HG03097 (cell line): Measurements from ENCODE around the gene HCN3.

Source experiments
- ATAC-seq: cut with Tn5 transposase; IDR thresholded peaks from one replicate; pipeline ENCODE4 v1.9.1; 2021; ENCODE audit not compliant: unreplicated experiment, low FRiP score

HCN3 gene

DNA sequence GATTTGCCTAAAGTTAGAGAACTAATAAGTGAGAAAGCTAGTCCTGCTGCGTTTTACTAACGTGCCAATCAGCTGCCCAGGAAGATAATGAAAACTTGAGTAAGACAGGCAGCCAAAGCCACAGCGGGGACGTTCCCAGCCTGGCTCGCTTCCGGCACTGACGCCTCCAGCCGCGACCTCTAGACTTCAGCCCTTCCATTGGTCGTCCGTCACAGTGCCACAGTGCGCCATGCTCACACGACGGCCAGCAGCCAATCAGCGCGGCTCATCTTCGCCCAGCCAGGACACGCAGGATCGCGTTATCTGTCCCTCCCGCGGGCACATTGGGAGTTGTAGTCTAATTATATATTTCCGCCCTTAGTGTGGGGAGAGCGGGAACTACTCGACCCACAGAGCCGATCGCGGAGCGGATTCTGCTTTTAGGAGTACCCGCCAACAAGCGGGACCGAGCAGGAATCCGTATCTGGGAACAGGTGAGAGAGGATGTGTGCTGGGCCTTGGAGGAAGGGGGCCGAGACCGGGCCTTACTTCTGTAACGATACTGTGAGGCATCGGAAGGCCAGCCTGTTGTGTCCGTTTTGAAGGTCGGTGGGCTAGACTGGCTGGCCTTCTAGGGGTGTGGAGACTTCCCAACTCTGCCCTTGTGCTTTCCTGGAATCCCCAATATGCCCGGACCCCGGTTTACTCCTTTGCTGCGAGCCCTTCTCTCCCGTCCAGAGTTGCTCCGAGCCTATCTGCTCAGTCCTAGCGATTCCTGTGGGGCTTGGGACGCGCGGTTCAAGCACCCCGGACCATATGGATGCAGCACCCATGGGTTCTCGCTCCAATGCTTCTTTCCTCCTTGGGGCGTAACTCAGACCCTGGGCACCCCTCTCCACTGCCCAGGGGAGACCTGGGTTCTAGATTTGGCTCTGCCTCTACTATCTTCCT is 31.5 kb downstream of the HCN3 start, which contains the start of gene FDPS:
Gene FDPS, plus strand, starts transcription at position 374 of the 930 bp plus-strand sequence. CDS start 924 bp downstream, outside the sequence.
- peak; percentile 82 for ATAC-seq

DNA sequence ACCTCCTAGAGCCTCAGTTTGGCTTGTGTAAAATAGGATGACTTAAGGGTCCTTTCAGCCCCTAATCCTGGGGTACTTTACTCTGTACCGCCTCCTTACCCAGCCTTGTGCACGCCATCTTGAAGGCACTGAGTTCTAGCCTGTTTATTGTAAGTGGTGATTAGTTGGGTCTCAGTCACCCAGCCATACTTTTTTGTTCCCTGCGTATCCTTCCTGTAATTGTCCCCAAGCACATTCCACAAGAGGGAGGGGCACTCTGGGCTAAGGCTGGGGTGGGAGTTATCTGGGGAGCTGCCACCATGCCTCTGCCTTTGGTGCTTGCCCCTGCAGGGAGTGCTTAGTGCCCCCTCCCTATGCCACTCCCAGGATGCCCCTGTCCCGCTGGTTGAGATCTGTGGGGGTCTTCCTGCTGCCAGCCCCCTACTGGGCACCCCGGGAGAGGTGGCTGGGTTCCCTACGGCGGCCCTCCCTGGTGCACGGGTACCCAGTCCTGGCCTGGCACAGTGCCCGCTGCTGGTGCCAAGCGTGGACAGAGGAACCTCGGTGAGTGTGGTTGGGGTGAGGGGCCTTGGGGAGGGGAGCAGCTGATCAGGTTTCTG is 32.3 kb downstream of the HCN3 start:
- no peak for ATAC-seq

DNA sequence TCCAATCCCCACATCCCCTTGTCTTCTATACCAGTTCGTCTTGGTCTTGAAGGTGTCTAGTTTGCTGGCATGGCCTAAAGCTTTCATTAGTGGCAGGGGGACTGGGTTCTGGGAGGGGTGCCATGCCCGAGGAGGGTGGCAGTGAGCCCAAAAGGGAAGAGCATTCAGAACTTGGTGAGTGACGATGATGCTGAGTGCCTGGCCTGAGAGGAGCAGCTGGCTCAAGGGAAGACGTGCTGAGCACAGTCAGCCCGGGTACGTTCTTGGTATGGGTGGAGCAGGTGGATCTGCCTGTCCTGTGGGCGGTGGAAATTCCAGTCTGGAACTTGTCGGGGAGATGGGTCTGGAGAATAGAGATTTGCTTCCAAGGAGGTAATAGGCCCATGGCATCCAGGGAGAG is 36.0 kb downstream of the HCN3 start:
- no peak for ATAC-seq

DNA sequence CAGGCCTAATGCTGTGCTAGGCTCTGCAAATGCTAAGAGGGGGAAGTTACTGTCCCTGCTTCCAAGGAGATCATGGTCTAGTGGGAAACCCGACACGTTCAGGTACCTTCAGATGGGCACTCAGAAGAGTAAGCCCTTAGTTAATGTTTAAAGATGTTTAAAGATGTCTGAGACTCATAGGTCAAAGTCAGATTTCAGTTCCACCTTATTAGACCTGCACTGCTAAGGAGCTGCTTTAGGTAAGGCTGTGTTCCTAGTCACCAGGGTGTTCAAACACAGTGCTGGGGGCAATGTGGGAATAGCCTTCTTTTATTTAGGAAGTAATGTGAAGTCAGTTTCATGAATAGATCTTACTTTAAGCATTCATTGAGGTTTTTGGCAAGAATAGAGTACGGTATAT is 39.7 kb downstream of the HCN3 start:
- no peak for ATAC-seq

DNA sequence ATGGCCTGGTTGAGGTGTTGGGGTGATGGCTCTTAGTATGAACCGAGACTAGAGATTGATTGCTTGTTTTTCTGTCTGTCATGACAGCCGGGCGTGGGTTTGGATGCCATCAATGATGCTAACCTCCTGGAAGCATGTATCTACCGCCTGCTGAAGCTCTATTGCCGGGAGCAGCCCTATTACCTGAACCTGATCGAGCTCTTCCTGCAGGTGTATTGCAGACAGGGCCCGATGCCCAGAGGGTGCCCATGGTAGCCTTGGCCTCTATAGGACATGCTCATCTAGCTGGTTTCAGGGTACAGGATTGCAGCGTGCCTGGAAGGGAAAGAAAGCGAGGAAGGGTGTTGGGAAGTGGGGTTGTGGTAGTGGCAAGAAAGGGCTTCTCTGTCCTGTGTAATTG is 40.8 kb downstream of the HCN3 start:
- ATAC-seq = no peak

DNA sequence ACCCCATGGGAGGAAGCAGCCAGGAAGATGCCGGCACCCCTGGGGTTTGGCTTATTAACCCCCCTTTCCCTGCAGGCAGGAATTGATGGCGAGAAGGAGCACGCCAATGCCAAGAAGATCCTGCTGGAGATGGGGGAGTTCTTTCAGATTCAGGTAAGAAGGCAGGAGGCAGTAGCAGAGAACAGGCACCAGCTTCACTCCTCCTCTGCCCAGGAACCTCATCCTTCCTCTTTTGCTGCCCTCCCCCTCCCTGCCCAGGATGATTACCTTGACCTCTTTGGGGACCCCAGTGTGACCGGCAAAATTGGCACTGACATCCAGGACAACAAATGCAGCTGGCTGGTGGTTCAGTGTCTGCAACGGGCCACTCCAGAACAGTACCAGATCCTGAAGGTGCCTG is 42.3 kb downstream of the HCN3 start:
- no peak for ATAC-seq

DNA sequence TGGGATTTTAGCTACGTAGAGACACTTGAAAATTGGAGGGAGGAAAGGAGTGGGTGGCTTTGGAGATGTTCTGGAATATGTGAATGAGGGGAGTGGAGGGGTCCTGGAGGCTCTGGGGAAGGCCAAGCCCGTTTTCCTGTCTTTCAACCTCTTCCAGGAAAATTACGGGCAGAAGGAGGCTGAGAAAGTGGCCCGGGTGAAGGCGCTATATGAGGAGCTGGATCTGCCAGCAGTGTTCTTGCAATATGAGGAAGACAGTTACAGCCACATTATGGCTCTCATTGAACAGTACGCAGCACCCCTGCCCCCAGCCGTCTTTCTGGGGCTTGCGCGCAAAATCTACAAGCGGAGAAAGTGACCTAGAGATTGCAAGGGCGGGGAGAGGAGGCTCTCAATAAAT is 43.0 kb downstream of the HCN3 start:
- no peak for ATAC-seq

DNA sequence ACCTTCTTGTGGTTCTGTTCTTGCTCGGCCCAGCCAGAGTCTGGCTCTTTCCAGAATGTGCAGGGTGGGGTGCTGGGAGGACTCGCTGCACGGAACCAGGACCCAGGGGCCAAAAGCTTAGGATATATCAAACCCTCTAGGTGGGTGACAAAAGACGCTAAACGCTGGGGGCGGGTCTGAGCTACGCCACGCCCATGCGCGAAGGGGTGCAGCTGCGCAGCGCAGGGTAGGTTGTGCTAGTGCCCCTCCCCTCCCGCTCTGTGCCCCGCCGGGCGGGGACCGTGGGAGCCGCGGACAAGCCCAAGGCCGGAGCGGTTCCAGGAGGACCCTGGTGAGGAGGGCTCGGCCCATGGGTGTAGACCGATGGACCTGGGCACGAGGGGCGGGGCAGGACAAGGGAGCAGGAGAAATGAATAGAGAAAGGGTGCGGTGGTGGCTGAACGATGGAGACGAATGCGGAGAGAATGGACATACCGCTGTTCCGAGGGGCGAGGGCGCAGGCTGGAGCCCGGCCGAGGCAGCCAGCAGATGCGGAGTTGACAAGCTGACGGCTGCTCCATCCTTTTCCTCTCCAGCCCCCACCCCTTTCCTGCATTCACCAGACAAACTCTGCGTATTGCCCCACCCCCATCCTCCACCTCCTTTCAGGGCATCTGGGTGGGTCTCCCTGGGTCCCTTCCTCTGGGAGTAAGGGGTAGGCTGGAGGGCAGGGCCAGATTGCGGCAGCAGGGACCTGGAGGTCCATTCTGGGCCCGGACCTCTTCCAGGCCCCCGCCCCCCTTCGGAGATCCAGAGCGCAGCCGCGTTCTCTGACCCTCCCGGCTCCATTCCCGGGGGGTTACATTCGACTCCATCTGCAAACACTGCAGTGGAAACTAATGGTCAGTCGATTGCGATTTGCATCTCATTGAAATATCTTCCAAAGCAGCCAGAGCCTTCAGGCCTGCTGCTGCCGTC is 43.7 kb downstream of the HCN3 start, which contains the start of gene RUSC1:
Gene RUSC1, plus strand, starts transcription at position 234 of the 957 bp plus-strand sequence. CDS start 880 bp downstream, outside the sequence.
- no peak for ATAC-seq

DNA sequence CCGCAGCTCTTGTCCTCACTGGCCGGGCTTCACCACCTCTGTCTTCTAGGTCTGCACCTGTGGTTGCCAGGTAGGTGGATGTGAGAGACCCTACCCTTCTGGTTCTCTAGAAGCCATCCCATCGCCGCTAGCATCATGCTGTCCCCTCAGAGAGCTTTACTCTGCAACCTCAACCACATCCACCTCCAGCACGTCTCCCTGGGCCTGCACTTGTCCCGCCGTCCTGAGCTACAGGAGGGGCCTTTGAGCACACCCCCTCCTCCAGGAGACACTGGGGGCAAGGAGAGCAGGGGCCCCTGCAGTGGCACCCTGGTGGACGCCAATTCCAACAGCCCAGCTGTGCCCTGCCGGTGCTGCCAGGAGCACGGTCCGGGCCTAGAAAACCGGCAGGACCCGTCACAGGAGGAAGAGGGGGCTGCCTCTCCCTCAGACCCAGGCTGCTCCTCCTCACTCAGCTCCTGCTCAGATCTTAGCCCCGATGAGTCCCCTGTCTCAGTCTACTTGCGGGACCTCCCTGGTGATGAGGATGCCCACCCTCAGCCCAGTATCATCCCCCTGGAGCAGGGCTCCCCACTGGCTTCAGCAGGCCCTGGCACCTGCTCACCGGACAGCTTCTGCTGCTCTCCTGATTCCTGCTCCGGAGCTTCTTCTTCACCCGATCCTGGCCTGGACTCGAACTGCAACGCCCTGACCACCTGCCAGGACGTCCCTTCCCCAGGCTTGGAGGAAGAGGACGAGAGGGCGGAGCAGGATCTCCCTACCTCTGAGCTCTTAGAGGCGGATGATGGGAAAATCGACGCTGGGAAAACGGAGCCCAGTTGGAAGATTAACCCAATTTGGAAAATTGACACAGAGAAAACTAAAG is 44.6 kb downstream of the HCN3 start:
- ATAC-seq = no peak

DNA sequence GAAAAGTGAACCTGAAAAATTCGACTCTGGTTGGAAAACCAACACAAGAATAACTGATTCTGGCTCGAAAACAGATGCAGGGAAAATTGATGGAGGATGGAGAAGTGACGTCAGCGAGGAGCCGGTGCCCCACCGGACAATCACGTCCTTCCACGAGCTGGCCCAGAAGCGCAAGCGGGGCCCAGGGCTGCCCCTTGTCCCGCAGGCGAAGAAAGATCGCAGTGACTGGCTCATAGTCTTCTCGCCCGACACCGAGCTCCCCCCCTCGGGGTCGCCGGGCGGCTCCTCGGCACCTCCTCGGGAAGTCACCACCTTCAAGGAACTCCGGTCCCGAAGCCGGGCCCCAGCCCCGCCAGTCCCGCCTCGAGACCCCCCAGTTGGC is 45.3 kb downstream of the HCN3 start:
- no peak for ATAC-seq

DNA sequence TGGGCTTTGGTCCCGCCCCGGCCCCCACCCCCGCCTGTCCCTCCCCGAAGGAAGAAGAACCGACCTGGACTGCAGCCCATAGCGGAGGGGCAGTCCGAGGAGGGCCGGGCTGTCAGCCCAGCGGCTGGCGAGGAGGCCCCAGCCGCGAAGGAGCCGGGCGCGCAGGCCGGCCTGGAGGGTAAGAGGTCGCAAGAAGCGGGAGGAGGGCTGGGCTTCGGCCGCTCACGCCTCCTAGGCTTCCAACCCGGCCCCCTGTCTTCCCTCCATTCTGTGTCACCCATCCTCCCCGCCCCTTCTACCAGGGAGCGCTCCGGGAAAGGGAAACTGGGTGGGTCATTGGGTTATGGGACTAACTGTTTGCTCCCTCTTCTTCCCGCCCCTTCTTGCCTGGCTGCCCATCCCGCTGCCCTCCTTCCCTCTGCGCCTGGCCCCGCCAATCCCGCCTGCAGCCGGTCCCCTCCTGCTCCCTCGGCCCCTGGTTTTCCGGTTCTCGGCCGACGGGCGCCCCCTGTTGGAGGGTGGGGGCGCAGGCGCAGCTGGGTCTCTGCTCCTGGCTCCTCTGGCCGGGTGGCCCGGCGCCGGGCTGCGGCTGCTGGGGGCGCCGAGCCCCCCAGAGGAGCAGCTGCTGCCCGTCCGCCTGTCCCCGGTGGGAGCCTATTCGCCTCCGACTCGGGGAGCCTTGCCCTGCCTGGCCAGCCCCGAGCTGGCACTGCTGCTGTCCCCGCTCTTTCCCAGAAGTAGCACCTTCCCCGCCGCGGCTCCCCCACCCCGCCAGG is 45.9 kb downstream of the HCN3 start:
- ATAC-seq = peak; percentile 34

DNA sequence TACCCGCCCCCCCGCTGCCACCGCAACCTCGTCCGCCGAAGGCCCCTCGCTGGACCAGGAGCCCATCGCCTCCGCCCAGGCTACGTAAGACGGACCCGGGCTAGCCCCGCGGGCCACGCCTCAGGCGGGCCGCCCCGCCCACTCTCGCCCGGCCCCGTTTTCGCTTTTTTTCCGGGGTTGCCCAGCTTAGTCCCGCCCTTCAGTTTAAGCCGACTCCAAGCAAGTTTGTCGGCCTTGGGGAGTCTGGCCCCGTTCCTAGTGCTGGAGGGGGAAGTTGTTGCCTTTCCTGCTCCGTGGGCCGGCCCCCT is 46.4 kb downstream of the HCN3 start:
- ATAC-seq = peak; percentile 25

DNA sequence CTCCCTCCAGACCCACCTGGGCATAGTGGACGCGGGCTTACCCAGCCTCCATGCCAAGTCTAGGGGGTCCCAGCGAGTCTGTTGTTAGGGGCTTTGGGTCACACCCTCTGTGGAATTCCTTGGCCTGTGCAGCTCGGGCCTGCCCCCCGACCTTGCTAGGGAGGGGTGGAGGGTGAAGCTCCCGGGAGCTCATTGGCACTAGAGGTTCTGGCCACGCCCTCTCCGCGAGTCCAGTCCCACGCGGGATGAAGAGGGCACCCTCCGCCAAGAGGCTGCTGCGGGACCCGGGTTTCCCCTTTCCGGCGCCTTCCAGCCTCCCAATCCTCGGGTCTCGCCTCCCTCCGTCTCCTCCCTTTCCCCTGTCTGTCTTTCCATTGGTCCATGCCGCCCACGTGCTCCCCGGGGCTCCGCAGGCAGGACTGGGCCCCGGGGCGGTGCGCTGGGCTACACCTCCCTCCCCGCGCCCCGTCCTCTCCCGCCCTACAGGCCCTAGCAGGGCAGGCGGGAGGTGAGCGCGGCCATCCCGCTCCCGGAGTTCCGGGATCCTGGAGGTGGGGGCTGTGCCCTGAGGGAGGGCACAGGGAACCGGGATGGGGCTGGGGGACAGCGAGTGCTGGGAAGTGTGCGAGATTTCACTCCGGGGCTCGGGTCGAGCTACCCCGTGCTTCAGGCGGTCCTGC is 46.9 kb downstream of the HCN3 start:
- ATAC-seq = peak; percentile 55

DNA sequence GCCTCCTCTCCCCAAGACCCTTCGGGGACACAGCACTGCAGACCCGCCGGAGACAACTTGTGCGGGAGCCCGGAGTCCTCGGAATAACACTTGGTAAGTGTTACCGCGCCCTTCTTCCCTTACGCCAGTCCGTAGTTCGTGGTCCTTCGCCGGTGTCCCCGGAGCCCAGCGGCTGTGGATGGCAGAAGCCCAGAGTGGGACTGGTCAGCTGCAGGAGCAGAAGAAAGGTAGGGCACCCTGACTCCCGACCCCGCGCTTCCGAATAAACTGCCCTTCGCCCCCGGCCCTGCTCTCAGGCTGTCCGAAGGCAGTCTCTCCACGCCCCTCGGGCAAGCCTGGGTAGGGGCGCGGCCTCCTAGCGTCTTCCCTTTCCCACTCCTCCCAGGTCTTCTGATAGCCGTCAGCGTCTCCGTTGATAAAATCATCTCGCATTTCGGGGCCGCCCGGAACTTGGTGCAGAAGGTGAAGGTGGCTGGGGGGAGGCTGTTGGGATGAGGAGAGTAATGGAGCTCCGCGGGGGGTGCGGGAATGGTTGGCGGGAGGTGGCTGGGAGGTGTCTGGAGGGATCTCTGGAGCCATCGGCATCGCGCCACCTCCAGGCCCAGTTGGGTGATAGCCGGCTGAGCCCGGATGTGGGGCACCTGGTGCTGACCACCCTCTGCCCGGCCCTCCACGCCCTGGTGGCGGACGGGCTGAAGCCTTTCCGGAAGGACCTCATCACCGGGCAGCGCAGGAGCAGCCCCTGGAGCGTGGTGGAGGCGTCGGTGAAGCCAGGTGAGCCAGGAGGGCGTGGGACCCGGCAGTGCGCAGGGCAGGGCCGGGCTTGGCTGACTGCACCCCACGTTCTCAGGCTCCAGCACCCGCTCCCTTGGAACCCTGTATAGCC is 47.7 kb downstream of the HCN3 start:
- no peak for ATAC-seq

DNA sequence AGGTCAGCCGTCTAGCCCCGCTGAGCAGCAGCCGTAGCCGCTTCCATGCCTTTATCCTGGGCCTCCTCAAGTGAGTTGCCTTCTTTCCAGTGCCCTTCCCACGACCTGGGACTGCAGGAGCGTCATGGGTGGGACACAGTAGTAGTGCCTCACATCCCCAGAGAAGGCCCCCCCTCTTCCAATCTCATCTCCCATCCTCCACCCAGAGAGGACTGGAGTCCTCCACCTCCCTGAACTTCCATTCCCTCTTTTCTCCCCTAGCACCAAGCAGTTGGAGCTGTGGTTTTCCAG is 48.3 kb downstream of the HCN3 start:
- ATAC-seq = no peak

DNA sequence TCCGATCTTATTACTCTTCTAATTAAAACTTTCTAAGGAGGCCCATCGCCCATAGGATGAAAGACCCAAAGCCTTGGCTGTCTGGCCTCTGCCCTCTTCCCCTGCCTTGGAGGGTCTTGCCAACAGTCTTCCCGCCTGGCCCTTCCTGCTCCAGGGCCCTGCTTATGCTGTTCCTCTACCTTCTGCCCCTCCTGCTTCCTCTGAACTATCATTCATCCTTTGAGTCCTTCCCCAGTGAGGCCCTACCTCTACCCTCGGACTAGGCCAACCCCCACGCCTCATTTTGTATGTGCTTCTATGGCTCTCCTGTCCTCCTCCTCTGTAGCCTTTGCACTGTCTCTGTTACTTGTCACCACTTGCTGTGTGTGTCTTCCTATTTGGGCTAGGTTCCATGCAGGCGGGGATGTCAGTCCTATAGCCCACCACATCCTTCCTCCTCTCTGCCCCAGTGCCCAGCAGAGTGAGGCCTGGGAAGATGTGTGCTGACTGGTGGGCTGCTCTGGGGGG is 48.8 kb downstream of the HCN3 start:
- no peak for ATAC-seq

DNA sequence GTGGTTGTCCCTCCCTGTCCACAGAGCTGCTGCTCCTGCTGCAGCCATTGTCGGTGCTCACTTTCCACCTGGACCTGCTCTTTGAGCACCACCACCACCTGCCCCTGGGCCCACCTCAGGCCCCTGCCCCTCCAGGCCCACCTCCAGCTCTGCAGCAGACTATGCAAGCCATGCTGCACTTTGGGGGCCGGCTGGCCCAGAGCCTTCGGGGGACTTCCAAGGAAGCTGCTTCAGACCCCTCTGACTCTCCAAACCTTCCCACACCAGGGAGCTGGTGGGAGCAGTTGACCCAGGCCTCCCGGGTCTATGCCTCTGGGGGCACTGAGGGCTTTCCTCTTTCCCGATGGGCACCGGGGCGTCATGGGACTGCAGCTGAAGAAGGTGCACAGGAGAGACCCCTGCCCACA is 49.4 kb downstream of the HCN3 start:
- no peak for ATAC-seq

DNA sequence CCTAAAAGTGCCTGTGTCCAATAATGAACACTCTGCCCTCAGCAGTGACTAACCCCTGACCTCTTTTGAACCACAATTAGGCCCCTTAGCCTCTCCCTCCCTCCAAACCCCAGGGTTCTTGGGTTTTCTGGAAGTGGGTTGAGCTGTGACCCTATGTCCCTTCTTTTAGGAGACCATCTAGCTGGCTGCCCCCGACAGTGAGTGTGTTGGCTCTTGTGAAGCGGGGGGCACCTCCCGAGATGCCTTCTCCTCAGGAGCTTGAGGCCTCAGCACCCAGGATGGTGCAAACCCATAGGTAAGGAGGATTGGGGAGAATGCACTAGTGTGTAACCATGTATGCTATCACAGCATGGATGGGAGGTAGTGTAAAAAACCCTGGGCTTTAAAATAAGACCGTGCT is 50.7 kb downstream of the HCN3 start:
- no peak for ATAC-seq
